SIG-M5 (cell line): ENCODE data around the gene COL23A1.
"Not testable (repeated sequence)": the region's sequence is repeated elsewhere in the genome, so short reads cannot be mapped to it uniquely, and the experiment has no call there.

ENCODE experiments used
- DNase-seq: peaks from one replicate; lab custom pipeline; 2025; lab: John Stamatoyannopoulos, UW

Gene COL23A1

DNA sequence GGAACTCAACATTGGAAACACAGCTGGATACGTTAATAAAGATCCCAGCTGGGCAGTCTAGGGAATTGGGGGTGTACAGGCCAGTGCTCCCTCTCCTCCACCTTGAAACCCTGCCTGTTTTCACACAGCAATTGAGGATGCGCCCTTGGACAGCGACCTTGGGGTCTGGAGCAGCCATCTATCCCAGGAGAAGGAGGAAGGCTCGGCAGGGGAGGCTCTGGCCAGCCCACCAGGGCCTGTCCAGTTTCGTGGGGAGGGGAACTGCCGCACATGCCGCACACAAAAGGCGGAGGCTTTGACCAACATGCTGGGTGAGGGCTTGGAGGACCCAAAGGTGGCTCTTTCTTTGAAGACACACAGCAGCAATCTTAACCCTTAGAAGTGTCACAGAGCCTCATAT, 1.4 kb downstream of the COL23A1 start:
- no peak for DNase-seq

DNA sequence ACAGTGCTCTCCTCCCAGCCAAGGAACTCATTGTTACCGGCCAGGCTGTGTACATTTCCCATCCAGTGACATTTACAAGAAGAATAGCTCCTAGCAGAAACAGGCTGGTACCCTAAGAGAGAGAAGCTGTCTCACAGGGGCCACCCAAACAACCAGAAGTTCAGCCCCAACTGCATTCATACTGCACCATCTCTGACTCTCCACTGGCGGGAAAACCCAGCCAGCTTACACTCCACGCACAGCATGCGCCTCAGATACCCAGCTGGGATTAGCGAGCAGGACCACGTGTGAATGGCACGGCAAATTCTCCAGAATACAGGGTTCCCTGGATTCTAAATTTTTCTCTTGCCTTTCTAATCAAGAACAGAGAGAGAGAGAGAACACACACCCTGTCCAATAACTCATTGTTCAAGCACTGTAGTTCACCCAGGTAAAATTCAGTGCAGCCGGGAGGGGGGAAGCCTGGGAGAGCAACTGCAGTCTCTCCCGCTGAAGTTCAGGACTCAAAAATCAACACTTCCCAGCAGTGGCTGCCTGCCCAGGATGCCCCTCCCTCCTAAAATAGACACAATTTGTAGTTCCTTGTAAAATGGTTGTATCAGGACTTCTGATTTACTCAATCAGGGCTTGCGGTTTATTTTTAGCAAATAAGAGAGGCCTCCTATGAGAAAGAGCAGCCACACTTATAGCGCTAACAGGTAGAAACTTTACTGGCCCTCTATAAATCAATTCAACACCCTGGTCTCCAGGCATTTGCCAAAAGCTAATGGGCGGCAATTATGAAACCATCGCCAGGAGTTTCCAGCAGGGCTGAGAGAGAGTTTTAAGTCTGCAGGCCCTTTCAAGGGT, 2.2 kb downstream of the COL23A1 start:
- DNase-seq: no peak

DNA sequence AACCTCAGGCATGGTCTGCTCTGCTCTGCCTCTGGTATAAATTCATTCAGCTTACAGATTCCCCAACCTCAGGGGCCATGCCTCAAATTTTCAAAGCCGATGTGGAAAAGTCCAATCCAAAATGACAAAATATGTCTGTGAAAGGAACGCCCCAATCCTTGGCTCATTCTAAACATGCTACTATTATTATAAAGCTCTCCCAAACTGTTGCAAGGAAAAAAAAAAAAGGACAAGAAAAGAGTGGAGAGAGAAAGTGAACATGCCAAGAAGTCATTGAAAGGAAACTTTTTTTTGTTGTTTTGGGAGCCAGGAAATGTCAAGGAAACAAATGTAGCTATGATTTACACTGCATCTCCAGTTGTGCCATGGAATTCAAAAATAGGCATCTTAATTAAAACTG, 3.8 kb downstream of the COL23A1 start:
- DNase-seq: no peak

- DNase-seq: not testable (repeated sequence)
Observed at GRCh38 chr5:178585421-178585820, 4.8 kb downstream of the COL23A1 start.

- no peak for DNase-seq
Observed at GRCh38 chr5:178583279-178583678, 6.9 kb downstream of the COL23A1 start.

- DNase-seq: no peak
Observed at GRCh38 chr5:178582291-178582690, 7.9 kb downstream of the COL23A1 start.

DNA sequence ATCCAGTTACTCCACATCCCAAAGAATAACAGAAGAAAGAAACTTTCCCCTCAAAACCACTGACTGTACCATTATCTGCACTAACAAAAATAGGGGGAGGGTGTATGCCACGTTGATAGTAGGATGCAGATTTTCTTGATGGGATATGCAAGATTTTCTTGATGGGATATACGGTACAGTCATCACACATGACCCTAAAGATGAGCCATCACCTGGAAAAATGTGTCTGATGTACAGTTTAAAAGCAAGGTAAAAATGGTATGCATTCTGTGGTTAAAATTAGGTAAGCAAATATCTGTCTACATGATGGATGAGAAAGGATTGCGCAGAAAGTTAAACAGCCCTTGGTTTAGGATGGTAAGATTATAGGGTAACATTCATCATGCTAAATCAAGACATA, 8.6 kb downstream of the COL23A1 start:
- DNase-seq: no peak

DNA sequence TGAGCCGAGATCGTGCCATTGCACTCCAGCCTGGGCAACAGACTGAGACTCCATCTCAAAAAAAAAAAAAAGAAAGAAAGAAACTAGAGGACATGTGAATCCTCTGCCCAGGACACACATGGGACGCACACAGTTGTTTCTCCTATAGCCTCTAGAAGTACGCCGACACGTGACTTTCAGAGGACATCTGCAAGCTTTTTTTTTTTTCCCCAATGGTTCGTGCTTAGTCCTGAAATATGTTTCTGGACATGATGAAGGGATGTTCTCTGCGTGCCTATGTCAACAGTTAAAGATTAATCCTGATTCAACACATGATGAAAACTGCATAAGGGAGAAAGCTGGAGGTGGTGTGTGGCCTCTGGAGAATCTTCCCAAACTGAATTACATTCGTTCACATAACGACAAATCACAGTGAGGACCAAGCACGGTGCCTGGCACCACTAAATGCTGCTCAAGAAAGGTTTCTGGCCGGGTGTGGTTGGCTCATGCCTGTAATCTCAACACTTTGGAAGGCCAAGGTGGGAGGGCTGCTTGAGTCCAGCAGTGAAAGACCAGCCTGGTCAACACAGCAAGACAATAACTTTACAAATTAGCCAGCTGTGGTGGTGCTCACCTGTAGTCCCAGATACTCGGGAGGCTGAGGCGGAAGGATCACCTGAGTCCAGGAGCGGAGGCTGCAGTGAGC, 9.8 kb downstream of the COL23A1 start:
- DNase-seq: no peak

DNA sequence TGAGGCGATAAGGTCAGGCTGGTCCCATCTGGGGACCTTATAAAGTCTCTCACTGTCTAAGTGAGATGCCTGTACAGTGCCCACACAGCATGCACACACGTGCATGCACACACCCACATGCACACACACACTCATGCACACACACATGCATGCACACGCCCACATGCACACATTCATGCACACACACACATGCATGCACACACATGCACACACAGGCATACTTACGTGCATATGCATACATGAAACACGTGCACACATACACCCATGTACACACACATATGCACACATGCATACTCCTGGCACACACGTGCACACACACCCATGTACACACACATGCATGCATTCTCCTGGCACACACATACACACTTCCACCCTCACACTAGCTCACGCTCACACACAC, 12.2 kb downstream of the COL23A1 start:
- no peak for DNase-seq

DNA sequence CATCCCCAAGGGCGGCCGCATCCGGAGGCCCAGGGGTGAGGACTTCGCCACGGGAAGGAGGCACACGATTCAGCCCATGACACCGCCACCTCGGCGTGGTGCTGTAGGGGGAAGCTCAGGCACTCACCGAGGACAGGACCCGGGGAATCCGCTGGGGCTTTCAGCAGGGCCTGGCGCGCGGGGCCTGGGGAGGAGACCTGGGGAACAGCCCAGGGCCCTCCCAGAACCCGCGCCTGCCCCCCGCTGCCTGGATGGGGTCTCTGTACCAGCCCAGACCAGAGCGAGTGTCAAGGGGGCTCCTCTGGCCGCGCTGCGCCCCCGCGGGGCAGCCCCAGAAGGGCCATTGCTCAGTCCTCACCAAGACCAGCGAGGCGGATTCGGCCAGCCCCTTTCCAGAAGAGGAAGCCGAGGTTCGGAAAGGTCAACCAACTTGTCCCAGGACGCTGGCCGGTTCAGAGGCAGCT, 12.8 kb downstream of the COL23A1 start:
- DNase-seq: no peak

DNA sequence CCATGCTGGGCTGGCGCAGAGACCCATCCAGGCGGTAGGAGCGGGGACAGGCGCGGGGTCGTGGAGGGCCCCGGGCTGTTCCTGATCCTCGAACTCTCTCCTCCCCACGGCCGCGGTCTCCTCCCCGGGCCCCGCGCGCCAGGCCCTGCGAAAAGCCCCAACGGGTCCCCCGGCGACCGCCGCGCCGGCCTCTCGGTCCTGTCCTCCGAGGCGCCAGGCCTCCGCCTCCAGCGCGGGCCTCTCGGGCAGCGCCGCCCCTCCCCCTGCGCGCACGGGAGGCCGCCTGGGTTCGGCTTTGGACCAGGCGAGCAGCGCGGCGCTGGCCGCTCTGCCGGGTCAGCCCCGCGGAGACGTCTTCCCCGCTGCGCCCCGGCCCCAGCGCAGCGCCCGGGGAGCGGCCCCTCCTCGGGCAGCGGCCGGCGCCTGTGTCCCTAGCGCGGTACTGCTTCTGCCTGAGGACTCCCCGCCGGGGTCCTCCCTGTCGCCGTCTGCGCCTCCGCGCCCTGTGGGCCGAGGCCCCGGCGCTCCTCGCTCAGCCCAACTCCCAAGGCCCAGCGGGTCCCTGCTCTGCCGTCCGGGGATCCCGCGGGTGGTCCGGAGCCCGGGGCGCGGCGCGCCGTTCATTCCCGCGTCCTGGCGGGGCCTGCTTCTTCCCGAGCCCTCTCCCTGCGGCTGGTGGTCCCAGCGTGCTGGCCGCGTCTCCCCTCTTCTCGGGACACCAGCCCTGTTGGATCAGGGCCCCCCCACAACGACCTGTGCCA, 13.4 kb downstream of the COL23A1 start:
- no peak for DNase-seq

- DNase-seq: no peak
Observed at GRCh38 chr5:178573216-178573615, 17.0 kb downstream of the COL23A1 start.

- no peak for DNase-seq
Observed at GRCh38 chr5:178572617-178573016, 17.6 kb downstream of the COL23A1 start.

- DNase-seq: no peak
Observed at GRCh38 chr5:178569485-178569884, 20.7 kb downstream of the COL23A1 start.

DNA sequence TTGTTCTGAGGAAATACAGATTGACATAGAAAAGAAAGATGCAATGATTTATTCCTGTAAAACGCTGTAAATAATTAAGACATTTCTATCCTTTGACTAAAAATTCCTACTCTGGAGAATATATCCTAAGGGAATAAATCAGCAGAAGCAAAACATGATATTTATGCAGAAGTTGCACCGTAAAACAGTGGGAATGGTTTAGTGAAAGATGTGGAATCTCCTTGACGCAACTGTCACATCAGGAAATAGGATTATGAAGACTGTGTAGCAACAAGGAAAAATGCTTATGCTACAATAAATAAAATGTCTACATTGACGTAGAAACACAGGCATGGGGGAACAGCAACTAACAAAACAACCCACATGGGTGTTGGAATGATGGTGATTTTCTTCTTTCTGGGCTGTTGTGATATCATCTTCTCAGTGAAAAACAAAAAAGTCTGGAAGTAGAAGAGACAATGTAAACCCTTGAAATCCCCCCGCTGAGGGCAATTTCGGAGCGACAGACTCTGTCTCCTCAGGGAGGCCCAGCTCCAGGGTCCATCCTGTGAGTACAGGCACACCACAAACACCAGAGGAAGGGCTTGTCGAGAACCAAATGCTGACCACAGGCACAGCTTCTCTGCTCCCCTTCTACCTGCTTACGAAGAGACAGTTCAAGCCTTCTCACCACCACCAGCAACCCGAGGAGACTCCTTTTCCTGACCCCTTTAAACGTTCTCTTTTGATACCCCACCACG, 25.2 kb downstream of the COL23A1 start:
- no peak for DNase-seq

- DNase-seq: no peak
Observed at GRCh38 chr5:178564397-178564796, 25.8 kb downstream of the COL23A1 start.

DNA sequence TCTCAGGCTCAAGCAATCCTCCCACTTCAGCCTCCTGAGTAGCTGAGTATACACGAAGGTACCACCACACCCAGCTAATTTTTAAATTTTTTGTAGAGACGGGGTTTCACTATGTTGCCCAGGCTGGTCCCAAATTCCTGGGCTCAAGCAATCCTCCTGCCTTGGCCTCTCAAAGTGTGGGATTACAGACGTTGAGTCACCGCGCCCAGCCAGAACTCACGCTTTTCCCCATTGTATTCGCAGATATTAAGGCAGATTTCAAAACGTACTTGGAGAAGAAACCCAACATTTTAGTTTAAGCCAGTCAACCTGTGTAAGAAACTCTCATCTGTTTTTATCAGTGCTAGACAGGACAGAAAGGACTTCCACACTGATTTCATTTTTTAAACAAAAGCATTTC, 26.6 kb downstream of the COL23A1 start:
- no peak for DNase-seq

DNA sequence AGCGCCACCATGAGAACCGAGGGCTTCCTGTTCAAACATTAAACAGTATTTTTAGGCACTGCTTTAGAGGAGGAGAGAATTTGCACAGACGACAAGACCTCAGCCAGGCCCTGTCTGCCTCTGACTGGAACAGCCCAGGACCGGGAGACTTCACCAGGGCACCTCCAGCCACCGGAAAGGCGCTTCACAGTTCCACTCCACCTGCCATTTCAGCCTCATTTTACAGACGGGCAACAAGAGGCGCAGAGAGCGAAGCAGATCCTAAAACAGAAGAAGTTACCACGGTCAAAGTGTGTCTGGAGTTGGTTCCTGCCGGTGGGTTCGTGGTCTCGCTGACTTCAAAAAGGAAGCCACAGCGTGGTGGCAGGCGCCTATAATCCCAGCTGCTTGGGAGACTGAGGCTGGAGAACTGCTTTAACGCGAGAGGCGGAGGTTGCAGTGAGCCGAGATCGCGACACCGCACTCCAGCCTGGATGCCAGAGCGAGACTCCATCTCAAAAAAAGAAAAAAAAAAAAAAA, 28.4 kb downstream of the COL23A1 start:
- DNase-seq: no peak

DNA sequence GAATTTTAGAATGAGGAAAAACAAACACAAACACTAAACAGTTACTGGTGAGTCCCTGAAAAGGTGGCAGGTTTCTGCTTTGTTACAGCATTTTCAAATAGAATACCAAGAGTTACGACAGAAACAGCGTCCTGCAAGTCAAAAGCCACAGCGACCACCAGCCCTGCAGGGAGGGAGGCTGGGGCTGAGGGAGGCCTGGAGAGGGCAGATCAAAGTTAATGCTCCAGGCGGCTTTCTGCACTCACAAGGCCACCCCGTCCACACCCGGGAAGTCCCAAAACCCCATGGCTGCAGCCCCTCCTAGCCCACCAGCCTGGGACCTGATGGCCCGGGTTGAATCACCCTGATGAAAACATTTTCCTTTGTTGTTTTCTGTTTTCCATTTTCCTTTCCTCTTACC, 29.3 kb downstream of the COL23A1 start:
- no peak for DNase-seq

DNA sequence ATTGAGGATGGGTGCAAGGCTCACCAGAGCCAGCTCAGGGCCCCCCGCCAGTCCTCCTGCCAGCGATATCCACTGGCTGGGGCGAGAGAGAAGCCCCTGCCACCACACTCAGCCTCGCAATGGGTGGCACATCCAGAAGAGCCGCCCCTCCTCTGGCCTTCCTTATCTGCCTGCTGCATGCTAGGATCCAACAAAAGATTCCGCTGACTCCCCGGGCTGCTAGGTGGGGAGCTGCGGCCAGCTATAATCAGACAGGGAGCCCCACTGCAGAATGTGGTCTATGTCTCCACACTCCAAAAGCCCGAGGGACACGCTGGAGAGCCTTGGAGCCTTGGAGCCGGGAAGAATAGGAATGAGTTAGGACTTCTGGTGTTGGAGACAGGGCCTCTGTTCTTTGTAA, 32.8 kb downstream of the COL23A1 start:
- DNase-seq: no peak

GRCh38 chr5:178555771-178556211, 34.4 kb downstream of the COL23A1 start:
- no peak for DNase-seq

DNA sequence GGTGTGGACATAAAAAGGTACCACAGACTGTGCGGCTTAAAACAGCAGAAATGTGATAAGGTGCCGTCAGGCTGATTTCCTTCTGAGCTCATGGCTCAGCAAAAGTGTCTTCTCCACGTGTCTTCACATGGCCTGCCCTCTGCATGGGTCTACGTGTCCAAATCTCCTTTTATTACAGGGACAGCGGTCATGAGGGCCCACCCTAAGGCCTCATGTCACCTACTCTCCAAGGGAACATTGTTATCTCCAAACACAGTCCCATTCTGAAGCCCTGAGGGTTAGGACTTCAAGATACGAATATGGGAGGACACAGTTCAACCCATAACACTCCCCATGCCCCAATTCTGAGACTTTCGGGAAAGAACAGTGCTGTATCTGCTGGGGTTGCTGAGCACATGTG, 35.2 kb downstream of the COL23A1 start:
- DNase-seq: no peak
